GM21529 (cell line): ENCODE measurements around the gene RASEF.
"Not testable (repeated sequence)": the region's sequence is repeated elsewhere in the genome, so short reads cannot be mapped to it uniquely, and the experiment has no call there.

Experiments used
- ATAC-seq: cut with Tn5 transposase; IDR thresholded peaks from one replicate; pipeline ENCODE4 v1.9.1; 2021; ENCODE audit not compliant: unreplicated experiment

The RASEF gene

GRCh38 chr9:82975176-82975575 lies 87.8 kb downstream of the RASEF start:
- no peak for ATAC-seq

- no peak for ATAC-seq
These were observed 90.5 kb downstream of the RASEF start for GRCh38 chr9:82972446-82972845.

DNA sequence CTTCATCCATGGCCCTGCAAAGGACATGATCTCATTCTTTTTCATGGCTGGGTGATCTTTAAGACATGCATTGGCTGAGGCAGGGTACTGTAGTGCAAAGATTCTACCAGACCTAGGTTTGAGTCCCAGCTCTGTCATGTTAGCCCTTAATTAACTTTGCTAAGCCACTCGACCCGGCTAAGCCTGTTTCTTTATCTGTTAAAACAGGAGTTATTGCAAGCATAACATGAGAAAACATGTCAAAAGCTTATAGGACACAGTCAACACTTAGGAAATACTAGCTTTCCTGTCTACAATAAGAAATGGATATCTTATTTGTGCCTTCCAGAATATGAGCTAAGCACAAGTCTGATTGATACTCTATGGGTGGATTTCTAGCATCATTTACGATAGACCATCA lies 92.6 kb downstream of the RASEF start:
- no peak for ATAC-seq

- ATAC-seq: no peak
These were observed 93.7 kb downstream of the RASEF start for GRCh38 chr9:82969291-82969690.

DNA sequence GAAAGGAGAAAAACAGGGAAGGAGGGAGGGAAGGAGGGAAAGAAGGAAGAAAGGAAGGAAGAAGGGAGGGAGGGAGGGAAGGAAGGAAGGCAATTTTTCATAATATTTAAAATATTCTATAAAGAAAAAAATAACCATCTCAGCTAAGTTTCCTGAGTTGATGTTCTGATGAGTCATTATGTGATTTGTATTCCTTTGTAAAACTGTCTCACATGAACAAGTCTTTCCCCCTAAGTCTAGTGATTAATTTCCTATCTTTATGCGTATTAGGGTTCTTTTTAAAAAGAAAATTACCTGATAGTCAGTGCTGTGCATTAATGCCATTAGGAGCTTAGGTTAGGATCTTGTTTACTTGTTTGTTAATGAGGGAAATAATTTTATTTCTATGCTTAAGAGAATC lies 94.1 kb downstream of the RASEF start:
- no peak for ATAC-seq

DNA sequence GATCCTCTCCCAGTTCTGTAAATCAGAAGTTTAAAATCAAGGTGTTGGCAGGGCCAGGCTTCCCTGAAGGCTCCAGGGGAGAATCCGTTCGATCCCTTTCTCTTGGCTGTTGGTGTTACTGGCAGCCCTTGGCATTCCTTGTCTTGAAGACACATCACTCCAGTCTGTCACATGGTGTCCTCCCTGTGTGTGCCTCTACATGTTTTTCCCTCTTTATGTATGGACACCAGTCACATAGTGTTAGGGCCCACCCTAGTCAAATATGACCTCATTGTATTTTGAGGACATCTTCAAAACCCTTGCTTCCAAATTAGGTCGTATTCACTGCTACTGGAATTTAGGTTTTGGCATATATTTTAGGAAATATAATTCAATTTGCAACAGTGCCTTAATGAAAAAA lies 94.6 kb downstream of the RASEF start:
- ATAC-seq: no peak

GRCh38 chr9:82961504-82962125 lies 101.3 kb downstream of the RASEF start:
- peak; percentile 100 for ATAC-seq

- ATAC-seq: no peak
These were observed 105.2 kb downstream of the RASEF start for GRCh38 chr9:82957529-82958379.

GRCh38 chr9:82949203-82949602 lies 113.7 kb downstream of the RASEF start:
- no peak for ATAC-seq

DNA sequence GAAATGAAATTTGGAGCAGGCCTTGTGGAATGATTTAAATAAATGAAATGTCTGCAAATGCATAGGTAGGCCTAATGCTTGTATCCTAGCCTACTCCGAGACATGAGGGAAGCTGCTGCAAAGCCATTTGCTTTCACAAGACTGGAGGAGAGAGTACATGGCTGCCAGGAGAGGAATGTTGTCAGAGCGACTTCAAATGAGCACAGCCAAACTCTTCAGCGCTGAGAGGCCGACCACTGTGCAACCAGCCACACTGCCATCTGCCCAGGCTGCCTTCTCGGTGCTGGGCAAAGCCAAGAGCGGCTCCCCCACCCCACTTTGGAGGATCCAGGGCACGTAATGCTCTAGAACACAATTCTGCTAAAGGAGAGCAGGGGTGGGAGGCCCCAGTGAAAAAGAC lies 122.6 kb downstream of the RASEF start:
- ATAC-seq: no peak

GRCh38 chr9:82939451-82939850 lies 123.5 kb downstream of the RASEF start:
- ATAC-seq: no peak

GRCh38 chr9:82938426-82939218 lies 124.3 kb downstream of the RASEF start:
- no peak for ATAC-seq

- ATAC-seq: not testable (repeated sequence)
These were observed 126.4 kb downstream of the RASEF start for GRCh38 chr9:82936561-82936960.

DNA sequence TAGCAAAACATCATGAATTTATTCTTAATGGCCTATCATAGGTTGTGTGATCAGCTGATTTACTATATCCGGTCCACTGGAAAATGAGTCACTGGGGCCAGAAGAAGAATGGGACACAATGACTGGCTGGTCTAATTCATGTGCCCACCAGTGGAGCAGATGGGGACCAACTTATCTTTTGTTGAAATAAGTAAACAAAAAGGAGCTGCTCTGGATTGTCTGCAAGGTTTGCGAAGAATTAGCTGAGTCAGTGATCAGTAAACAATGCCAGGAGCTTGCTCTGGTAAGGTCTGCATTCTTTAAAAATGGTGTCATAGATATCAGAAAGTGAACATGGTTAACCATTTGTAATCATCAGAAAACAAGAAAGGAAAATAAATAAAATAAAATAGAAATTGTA lies 128.0 kb downstream of the RASEF start:
- ATAC-seq: no peak

- not testable (repeated sequence) for ATAC-seq
These were observed 128.9 kb downstream of the RASEF start for GRCh38 chr9:82934025-82934424.

- ATAC-seq: no peak
These were observed 132.8 kb downstream of the RASEF start for GRCh38 chr9:82930116-82930515.
